Adrenal gland (tissue), 5 donors: ENCODE data around the gene GPC5.

ENCODE experiments used
- POLR2A ChIP-seq, 2 donors: fragments of 450-650 bp; IDR thresholded peaks; one replicate each; pipeline ENCODE4 v1.6.1; 2017; ENCODE audit warnings: antibody characterized with exemption in 2 of 2, mild to moderate bottlenecking in 2 of 2, moderate library complexity in 1 of 2
- TF ChIP-seq, protein P1 (sequence below), 6 experiments: fragments of 450-650 bp in 4 of 6; fragments of 200-600 bp in 2 of 6; sonication (generic) in 1 of 6; IDR thresholded peaks; 1 replicate in 5 of 6; 2 replicates in 1 of 6; pipeline versions ENCODE4 v1.5.1 to v1.8.0; 2016 to 2021; ENCODE audit warnings: antibody characterized with exemption in 6 of 6, mild to moderate bottlenecking in 2 of 6, moderate library complexity in 1 of 6
- donor health status: DM: no; HTN: no; CAD: no.

GRCh38 chr13:91595677-91596076, 197.3 kb downstream of the GPC5 start:
- TF ChIP-seq POLR2A (IDR thresholded peaks at IDR 0.05), result no peak
- TF ChIP-seq, protein P1, sequence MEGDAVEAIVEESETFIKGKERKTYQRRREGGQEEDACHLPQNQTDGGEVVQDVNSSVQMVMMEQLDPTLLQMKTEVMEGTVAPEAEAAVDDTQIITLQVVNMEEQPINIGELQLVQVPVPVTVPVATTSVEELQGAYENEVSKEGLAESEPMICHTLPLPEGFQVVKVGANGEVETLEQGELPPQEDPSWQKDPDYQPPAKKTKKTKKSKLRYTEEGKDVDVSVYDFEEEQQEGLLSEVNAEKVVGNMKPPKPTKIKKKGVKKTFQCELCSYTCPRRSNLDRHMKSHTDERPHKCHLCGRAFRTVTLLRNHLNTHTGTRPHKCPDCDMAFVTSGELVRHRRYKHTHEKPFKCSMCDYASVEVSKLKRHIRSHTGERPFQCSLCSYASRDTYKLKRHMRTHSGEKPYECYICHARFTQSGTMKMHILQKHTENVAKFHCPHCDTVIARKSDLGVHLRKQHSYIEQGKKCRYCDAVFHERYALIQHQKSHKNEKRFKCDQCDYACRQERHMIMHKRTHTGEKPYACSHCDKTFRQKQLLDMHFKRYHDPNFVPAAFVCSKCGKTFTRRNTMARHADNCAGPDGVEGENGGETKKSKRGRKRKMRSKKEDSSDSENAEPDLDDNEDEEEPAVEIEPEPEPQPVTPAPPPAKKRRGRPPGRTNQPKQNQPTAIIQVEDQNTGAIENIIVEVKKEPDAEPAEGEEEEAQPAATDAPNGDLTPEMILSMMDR (IDR thresholded peaks at IDR 0.05), result no peak
